Measurements from ENCODE around the gene AQP12A.

DNA sequence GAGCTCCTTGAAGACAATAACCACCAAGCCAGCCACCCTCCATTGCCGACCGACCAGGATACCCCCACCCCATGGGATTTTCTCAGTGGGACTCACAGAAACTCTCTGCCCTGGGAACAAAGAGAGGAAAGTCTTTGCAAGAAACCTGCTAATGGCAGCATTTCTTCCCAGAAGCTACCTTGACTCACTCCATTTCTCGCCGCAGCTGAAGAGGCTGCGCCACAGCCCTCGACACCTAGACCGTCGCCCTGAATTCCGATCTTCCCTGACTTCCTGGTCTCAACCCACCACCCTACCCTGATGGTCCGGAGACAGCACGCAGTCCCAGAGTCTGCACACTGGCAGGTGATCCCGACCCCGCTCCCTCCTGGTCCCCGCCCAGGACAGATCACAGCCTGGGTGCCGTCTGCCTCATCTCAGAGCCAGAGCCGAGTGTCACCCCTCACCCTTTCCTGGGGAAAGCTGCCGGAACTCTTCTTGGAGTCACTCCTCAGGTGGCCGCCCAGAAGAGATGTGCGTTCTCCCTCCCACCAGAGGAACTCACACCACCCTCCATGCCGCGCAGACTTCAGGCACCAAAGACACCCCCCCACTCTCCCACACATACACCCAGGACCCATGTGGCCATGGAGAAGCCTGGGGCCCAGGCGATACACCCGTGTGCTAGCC lies 24.6 kb downstream of the AQP12A start:
- TF ChIP-seq, protein P1, sequence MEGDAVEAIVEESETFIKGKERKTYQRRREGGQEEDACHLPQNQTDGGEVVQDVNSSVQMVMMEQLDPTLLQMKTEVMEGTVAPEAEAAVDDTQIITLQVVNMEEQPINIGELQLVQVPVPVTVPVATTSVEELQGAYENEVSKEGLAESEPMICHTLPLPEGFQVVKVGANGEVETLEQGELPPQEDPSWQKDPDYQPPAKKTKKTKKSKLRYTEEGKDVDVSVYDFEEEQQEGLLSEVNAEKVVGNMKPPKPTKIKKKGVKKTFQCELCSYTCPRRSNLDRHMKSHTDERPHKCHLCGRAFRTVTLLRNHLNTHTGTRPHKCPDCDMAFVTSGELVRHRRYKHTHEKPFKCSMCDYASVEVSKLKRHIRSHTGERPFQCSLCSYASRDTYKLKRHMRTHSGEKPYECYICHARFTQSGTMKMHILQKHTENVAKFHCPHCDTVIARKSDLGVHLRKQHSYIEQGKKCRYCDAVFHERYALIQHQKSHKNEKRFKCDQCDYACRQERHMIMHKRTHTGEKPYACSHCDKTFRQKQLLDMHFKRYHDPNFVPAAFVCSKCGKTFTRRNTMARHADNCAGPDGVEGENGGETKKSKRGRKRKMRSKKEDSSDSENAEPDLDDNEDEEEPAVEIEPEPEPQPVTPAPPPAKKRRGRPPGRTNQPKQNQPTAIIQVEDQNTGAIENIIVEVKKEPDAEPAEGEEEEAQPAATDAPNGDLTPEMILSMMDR (optimal IDR thresholded peaks at IDR 0.05 in 1 of 3, IDR thresholded peaks at IDR 0.05 in 1 of 3, conservative IDR thresholded peaks at IDR 0.05 in 1 of 3; ENCODE audit: extremely low read depth in 1 of 3, insufficient read depth in 2 of 3, low read length in 3 of 3) = no peak
- TF ChIP-seq EZH2 (IDR thresholded peaks at IDR 0.05; ENCODE audit: low read length) = no peak
